ENCODE data around the gene ZNF469. TPM values are rescaled to one million over a fixed set of nuclear protein-coding genes. Genes with fewer than 3 reads are reported as not detected.

The ZNF469 gene
- total and polyA plus RNA-seq, 2 of the 13 experiments (the other 11 are each of a cell fraction or from before 2014, with no cell fraction given) = not detected

DNA sequence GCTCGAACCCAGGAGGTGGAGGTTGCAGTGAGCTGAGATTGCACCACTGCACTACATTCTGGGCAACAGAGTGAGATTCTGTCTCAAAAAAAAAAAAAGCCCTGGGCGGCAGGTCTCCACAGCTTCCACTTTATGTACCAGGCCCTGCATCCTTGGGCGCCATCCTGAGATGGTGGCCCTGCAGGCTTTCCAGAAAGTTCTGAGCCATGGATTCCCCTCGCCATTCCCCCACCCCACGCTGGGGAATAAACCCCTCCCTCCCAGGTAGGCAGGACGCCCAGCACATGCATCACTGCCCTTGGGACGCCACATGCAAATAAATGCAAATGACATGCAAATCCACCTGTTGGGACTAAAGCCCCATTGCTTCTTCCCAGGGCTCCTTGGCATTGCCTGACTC lies 13.8 kb upstream of the ZNF469 start:
- BruUV-seq (replicated peaks) = no TSS peak
- Histone ChIP-seq H3K27me3 (ENCODE audit: control insufficient read depth in 1 of 2, insufficient read depth in 2 of 2, low read length in 2 of 2) (peaks cover 3 to 14% of the 10 kb centered on the region in 2 experiments; a peak in 2 of 5 replicates), H3K4me3 (replicated peaks in 1 of 3; ENCODE audit: insufficient read depth in 1 of 3, low read depth in 2 of 3, low read length in 3 of 3) (no peak overlapping the region), H3K79me2 (ENCODE audit: insufficient read depth, low read length) (no peaks in the 10 kb centered on the region), H3K9me3 (ENCODE audit: low read length) (peaks cover 14% of the 10 kb centered on the region), H4K20me1 (ENCODE audit: insufficient read depth, low read length) (no peaks in the 10 kb centered on the region), H3K36me3 (replicated peaks in 1 of 2; ENCODE audit: control insufficient read depth in 1 of 2, insufficient read depth in 2 of 2, low read length in 2 of 2) (no peaks in the 10 kb centered on the region), H3K4me2 (ENCODE audit: low read depth, low read length) (no peak overlapping the region), H3K9ac (ENCODE audit: insufficient read depth, low read depth, low read length) (no peak overlapping the region), H2AFZ (ENCODE audit: low read length) (no peak overlapping the region), H3K27ac (ENCODE audit: extremely low read length, insufficient read depth, low read length) (no peak overlapping the region), H3K4me1 (ENCODE audit: insufficient read depth, low read length) (no peaks in the 10 kb centered on the region)
- no peak for ATAC-seq
- POLR2A ChIA-PET = no interaction called here
- DNase-seq (ENCODE audit: low spot score) = no peak
- intact Hi-C loops (cut with micrococcal nuclease; ENCODE audit: unreplicated experiment) (no loop called here), in situ Hi-C loops (cut with HindIII; ENCODE audit: extremely low pct_ligation_motif_present, low pct_unique_long_range_greater_than_20kb) (no loop called here)
- CTCF ChIA-PET (ENCODE audit: low intra/inter-chr PET ratio, low total read pairs) = no interaction called here
- TF ChIP-seq, protein P1, sequence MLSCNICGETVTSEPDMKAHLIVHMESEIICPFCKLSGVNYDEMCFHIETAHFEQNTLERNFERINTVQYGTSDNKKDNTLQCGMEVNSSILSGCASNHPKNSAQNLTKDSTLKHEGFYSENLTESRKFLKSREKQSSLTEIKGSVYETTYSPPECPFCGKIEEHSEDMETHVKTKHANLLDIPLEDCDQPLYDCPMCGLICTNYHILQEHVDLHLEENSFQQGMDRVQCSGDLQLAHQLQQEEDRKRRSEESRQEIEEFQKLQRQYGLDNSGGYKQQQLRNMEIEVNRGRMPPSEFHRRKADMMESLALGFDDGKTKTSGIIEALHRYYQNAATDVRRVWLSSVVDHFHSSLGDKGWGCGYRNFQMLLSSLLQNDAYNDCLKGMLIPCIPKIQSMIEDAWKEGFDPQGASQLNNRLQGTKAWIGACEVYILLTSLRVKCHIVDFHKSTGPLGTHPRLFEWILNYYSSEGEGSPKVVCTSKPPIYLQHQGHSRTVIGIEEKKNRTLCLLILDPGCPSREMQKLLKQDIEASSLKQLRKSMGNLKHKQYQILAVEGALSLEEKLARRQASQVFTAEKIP (CRISPR knock-in tag; IDR thresholded peaks at IDR 0.05; ENCODE audit: borderline replicate concordance) = no peak
- TF ChIP-seq ZNF574 (CRISPR knock-in tag; IDR thresholded peaks at IDR 0.05) (no peak), GTF2F1 (IDR thresholded peaks at IDR 0.05; ENCODE audit: low read length) (no peak), U2AF2 (IDR thresholded peaks at IDR 0.05; ENCODE audit: low read depth, low read length) (no peak), ELF1 (CRISPR knock-in tag; IDR thresholded peaks at IDR 0.05) (no peak), ZNF33B (CRISPR knock-in tag; IDR thresholded peaks at IDR 0.05) (no peak), KAT8 (CRISPR knock-in tag; IDR thresholded peaks at IDR 0.05) (no peak), TCF7 (IDR thresholded peaks at IDR 0.05; ENCODE audit: low read depth) (no peak), KDM6A (CRISPR knock-in tag; IDR thresholded peaks at IDR 0.05; ENCODE audit: low read depth) (no peak), ZNF629 (CRISPR knock-in tag; conservative IDR thresholded peaks at IDR 0.05) (no peak), RELA (CRISPR knock-in tag; IDR thresholded peaks at IDR 0.05) (no peak), FLYWCH1 (CRISPR knock-in tag; IDR thresholded peaks at IDR 0.05) (no peak), ZNF10 (CRISPR knock-in tag; IDR thresholded peaks at IDR 0.05; ENCODE audit: borderline replicate concordance, low read depth) (no peak), FOSL2 (CRISPR knock-in tag; IDR thresholded peaks at IDR 0.05) (no peak), AHR (CRISPR knock-in tag; IDR thresholded peaks at IDR 0.05) (no peak)
- TF ChIP-seq, protein P2, sequence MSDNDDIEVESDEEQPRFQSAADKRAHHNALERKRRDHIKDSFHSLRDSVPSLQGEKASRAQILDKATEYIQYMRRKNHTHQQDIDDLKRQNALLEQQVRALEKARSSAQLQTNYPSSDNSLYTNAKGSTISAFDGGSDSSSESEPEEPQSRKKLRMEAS (IDR thresholded peaks at IDR 0.05) = no peak
- TF ChIP-seq, protein P3, sequence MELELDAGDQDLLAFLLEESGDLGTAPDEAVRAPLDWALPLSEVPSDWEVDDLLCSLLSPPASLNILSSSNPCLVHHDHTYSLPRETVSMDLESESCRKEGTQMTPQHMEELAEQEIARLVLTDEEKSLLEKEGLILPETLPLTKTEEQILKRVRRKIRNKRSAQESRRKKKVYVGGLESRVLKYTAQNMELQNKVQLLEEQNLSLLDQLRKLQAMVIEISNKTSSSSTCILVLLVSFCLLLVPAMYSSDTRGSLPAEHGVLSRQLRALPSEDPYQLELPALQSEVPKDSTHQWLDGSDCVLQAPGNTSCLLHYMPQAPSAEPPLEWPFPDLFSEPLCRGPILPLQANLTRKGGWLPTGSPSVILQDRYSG (CRISPR knock-in tag; IDR thresholded peaks at IDR 0.05) = no peak
- TF ChIP-seq, protein P4, sequence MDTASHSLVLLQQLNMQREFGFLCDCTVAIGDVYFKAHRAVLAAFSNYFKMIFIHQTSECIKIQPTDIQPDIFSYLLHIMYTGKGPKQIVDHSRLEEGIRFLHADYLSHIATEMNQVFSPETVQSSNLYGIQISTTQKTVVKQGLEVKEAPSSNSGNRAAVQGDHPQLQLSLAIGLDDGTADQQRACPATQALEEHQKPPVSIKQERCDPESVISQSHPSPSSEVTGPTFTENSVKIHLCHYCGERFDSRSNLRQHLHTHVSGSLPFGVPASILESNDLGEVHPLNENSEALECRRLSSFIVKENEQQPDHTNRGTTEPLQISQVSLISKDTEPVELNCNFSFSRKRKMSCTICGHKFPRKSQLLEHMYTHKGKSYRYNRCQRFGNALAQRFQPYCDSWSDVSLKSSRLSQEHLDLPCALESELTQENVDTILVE (CRISPR knock-in tag; IDR thresholded peaks at IDR 0.05) = no peak
- WGBS (ENCODE audit: low lambda C conversion rate) = 42% methylated on average over 6 of the region's 7 CpGs
- no peak for FAIRE-seq
